IMR-90 (cell line): Measurements from ENCODE around the gene PTPRO. TPM values are rescaled to one million over a fixed set of nuclear protein-coding genes. Genes with fewer than 3 reads are reported as not detected.
A peak's percentile ranks its signal among the peaks of the same experiment; 100 is the strongest.

Source experiments
- ATAC-seq: fragments of 200-7000 bp; cut with Tn5 transposase; 2 replicates; pipeline ENCODE4 v1.9.1; 2020; ENCODE audit warnings: low read depth, mild to moderate bottlenecking, moderate library complexity
- BruUV-seq: library from RNA; stranded (reverse); fragments of 400-500 nt; replicated peaks from 2 replicates; lab custom pipeline; 2021; lab: Mats Ljungman, UMichigan
- CTCF ChIA-PET: fragments of 300-600 bp; formaldehyde crosslinking; extraction: SDS; loops from one replicate; lab custom pipeline; 2021; ENCODE audit warnings: antibody characterized with exemption; lab: Yijun Ruan, JAX
- POLR2A ChIA-PET: fragments of 300-600 bp; sonication (Branson Sonifier 250); formaldehyde crosslinking; loops from one replicate; lab custom pipeline; 2022; ENCODE audit warnings: antibody characterized with exemption; ENCODE audit not compliant: unreplicated experiment; lab: Charles Lee
- DNase-seq: peaks from one replicate; pipeline ENCODE4 v3.0.0; 2013
- H2AFZ ChIP-seq: replicated peaks from 2 replicates; pipeline ENCODE3; 2013; ENCODE audit warnings: low read length, mild to moderate bottlenecking; ENCODE audit not compliant: poor library complexity
- H2AK5ac ChIP-seq: 2 replicates; pipeline ENCODE4 v1.6.1; 2013; ENCODE audit warnings: low read depth, low read length, inconsistent platforms
- H2AK9ac ChIP-seq: replicated peaks from 2 replicates; pipeline ENCODE3; 2013; ENCODE audit warnings: mild to moderate bottlenecking, low read depth, low read length, moderate library complexity; ENCODE audit not compliant: poor library complexity
- H2BK120ac ChIP-seq: 2 replicates; pipeline ENCODE4 v1.6.1; 2013; ENCODE audit warnings: low read depth, low read length, inconsistent platforms
- H2BK15ac ChIP-seq: 3 replicates; pipeline ENCODE4 v1.6.1; 2013; ENCODE audit warnings: low read depth, low read length, inconsistent platforms
- H2BK20ac ChIP-seq: 2 replicates; pipeline ENCODE4 v1.6.1; 2013; ENCODE audit warnings: low read depth, mild to moderate bottlenecking, inconsistent platforms, low read length, moderate library complexity
- H2BK5ac ChIP-seq: 2 replicates; pipeline ENCODE4 v1.6.1; 2013; ENCODE audit warnings: mild to moderate bottlenecking, low read depth, low read length, inconsistent platforms; ENCODE audit not compliant: poor library complexity, severe bottlenecking
- H3K14ac ChIP-seq: replicated peaks from 2 replicates; pipeline ENCODE4 v1.6.1; 2013; ENCODE audit warnings: low read depth, low read length, inconsistent platforms
- H3K18ac ChIP-seq: 2 replicates; pipeline ENCODE4 v1.6.1; 2013; ENCODE audit warnings: low read depth, low read length, control low read depth
- H3K23ac ChIP-seq: 2 replicates; pipeline ENCODE4 v1.6.1; 2013; ENCODE audit warnings: low read depth, low read length, inconsistent platforms
- H3K27ac ChIP-seq: 2 replicates; pipeline ENCODE4 v1.5.1; 2013; ENCODE audit warnings: mild to moderate bottlenecking, control low read depth, low read length; ENCODE audit not compliant: insufficient read depth
- H3K27me3 ChIP-seq: 2 replicates; pipeline ENCODE4 v1.6.1; 2013; ENCODE audit warnings: low read length; ENCODE audit not compliant: control insufficient read depth, insufficient read depth
- H3K36me3 ChIP-seq: 2 replicates; pipeline ENCODE4 v1.6.1; 2013; ENCODE audit warnings: low read length, mixed read lengths; ENCODE audit not compliant: control insufficient read depth, insufficient read depth
- H3K4ac ChIP-seq: 2 replicates; pipeline ENCODE4 v1.6.1; 2013; ENCODE audit warnings: low read depth, low read length, inconsistent platforms
- H3K4me1 ChIP-seq: 2 replicates; pipeline ENCODE4 v1.6.1; 2013; ENCODE audit warnings: low read length, mixed read lengths; ENCODE audit not compliant: control insufficient read depth, insufficient read depth
- H3K4me2 ChIP-seq: 2 replicates; pipeline ENCODE4 v1.6.1; 2013; ENCODE audit warnings: low read depth, mild to moderate bottlenecking, control low read depth, low read length, moderate library complexity
- H3K4me3 ChIP-seq: 2 replicates; pipeline ENCODE4 v1.5.1; 2013; ENCODE audit warnings: low read depth, mild to moderate bottlenecking, control low read depth, low read length, moderate library complexity; ENCODE audit not compliant: insufficient read depth
- H3K56ac ChIP-seq: 2 replicates; pipeline ENCODE4 v1.6.1; 2013; ENCODE audit warnings: low read length, inconsistent platforms; ENCODE audit not compliant: insufficient read depth; ENCODE audit errors: extremely low read depth
- H3K79me1 ChIP-seq, 2 experiments: 2 replicates each; pipeline ENCODE4 v1.6.1; 2013; ENCODE audit warnings: low read length in 2 of 2, inconsistent platforms in 1 of 2, low read depth in 1 of 2
- H3K9ac ChIP-seq: 2 replicates; pipeline ENCODE4 v1.6.1; 2013; ENCODE audit warnings: low read depth, low read length, control low read depth
- H3K9me1 ChIP-seq: 2 replicates; pipeline ENCODE4 v1.6.1; 2013; ENCODE audit warnings: low read length, inconsistent platforms; ENCODE audit not compliant: insufficient read depth
- H3K9me3 ChIP-seq: 2 replicates; pipeline ENCODE4 v1.6.1; 2013; ENCODE audit warnings: low read length; ENCODE audit not compliant: control insufficient read depth, insufficient read depth
- H4K20me1 ChIP-seq: 2 replicates; pipeline ENCODE4 v1.6.1; 2013; ENCODE audit warnings: low read length, inconsistent platforms; ENCODE audit not compliant: insufficient read depth
- H4K5ac ChIP-seq: 2 replicates; pipeline ENCODE4 v1.6.1; 2013; ENCODE audit warnings: mild to moderate bottlenecking, low read depth, low read length, control low read depth
- H4K8ac ChIP-seq, 2 experiments: 2 replicates each; pipeline ENCODE4 v1.6.1; 2013; ENCODE audit warnings: low read depth in 2 of 2, low read length in 2 of 2, control low read depth in 1 of 2, inconsistent platforms in 1 of 2
- H4K91ac ChIP-seq: 2 replicates; pipeline ENCODE4 v1.6.1; 2013; ENCODE audit warnings: low read depth, low read length, inconsistent platforms; ENCODE audit not compliant: insufficient read depth
- CHD1 ChIP-seq: IDR thresholded peaks from 2 replicates; pipeline ENCODE4 v1.6.1; 2012; ENCODE audit warnings: low read depth, low read length, improper control_type of control experiment
- CTCF ChIP-seq: conservative IDR thresholded peaks from 2 replicates; pipeline ENCODE4 v1.5.1; 2012; ENCODE audit warnings: mild to moderate bottlenecking, low read depth, low read length, improper control_type of control experiment
- POLR2A ChIP-seq: IDR thresholded peaks from 2 replicates; pipeline ENCODE4 v1.6.1; 2012; ENCODE audit warnings: mild to moderate bottlenecking, low read depth, low read length
- SMC3 ChIP-seq: fragments of 150-350 bp; IDR thresholded peaks from 2 replicates; pipeline ENCODE4 v1.6.1; 2016; ENCODE audit warnings: low read depth, mild to moderate bottlenecking, antibody characterized with exemption, low read length, moderate library complexity
- WGBS, 2 experiments: methylation state at CpG; one replicate each; pipeline versions ENCODE4 v1.1.5 to v1.1.7; 2013; ENCODE audit warnings: missing lambda C conversion rate in 2 of 2; ENCODE audit not compliant: insufficient read length in 1 of 2; ENCODE audit errors: extremely low coverage in 2 of 2; 5-methylcytosine and 5-hydroxymethylcytosine counted together
- dilution Hi-C: fragments of 300-500 bp; cut with HindIII; formaldehyde crosslinking; loops from one replicate; pipeline ENCODE4 v1.14.3; 2018; ENCODE audit warnings: low sequenced_read_pairs; ENCODE audit not compliant: unreplicated experiment
- in situ Hi-C: fragments of 300-500 bp; cut with MboI; formaldehyde crosslinking; loops from 3 replicates; pipeline ENCODE4 v1.14.3; 2019; ENCODE audit warnings: low sequenced_read_pairs, inconsistent platforms, mixed read lengths
- intact Hi-C: fragments of 100-400 bp; cut with micrococcal nuclease; formaldehyde crosslinking; loops from 2 replicates; pipeline ENCODE4 v1.10.0; 2022
- polyA plus RNA-seq, 3 experiments: library from polyadenylated mRNA; depleted of rRNA; stranded (reverse); fragments of >200 nt; gene quantifications; 2 replicates each; pipeline ENCODE4 v1.2.3, GENCODE V29; 2012; ENCODE audit warnings: low replicate concordance in 1 of 3
- total RNA-seq: library from RNA; depleted of rRNA; stranded (reverse); fragments of >200 nt; gene quantifications from 2 replicates; pipeline ENCODE4 v1.2.3, GENCODE V29; 2012

Gene PTPRO
- total and polyA plus RNA-seq, 2 of the 4 experiments (the other 2 are of a cell fraction) = 0.03 to 0.18 TPM

- no peak for ATAC-seq
- Histone ChIP-seq H3K79me1 (no peaks in the 10 kb centered on the region), H2BK20ac (no peak overlapping the region), H3K18ac (no peak overlapping the region), H3K36me3 (no peaks in the 10 kb centered on the region), H4K91ac (no peak overlapping the region), H3K9ac (no peak overlapping the region), H4K20me1 (no peaks in the 10 kb centered on the region), H3K14ac (no peak overlapping the region), H2BK5ac (no peak overlapping the region), H3K4me2 (no peak overlapping the region), H4K8ac (no peak overlapping the region), H3K56ac (no peak overlapping the region), H3K4ac (no peak overlapping the region), H2BK120ac (no peak overlapping the region), H4K5ac (no peak overlapping the region), H3K9me1 (no peaks in the 10 kb centered on the region), H3K4me1 (no peaks in the 10 kb centered on the region), H2AK5ac (no peak overlapping the region), H3K27me3 (no peaks in the 10 kb centered on the region), H2AFZ (no peak overlapping the region), H3K9me3 (no peaks in the 10 kb centered on the region), H3K27ac (no peak overlapping the region), H2BK15ac (no peak overlapping the region), H2AK9ac (no peak overlapping the region), H3K23ac (no peak overlapping the region), H3K4me3 (no peak overlapping the region)
- ChIA-PET POLR2A (no interaction called here), CTCF (no interaction called here)
- WGBS, 2 experiments = no CpG with 5 or more reads among the region's 2 CpGs
- TF ChIP-seq CTCF (no peak), POLR2A (no peak), SMC3 (no peak), CHD1 (no peak)
- DNase-seq = peak; percentile 9
- intact Hi-C loops (no loop called here), in situ Hi-C loops (no loop called here), dilution Hi-C loops (no loop called here)
- BruUV-seq = no TSS peak
These were observed 113.3 kb downstream of the PTPRO start for GRCh38 chr12:15435597-15435996.
